Dedifferentiated amniotic fluid mesenchymal stem cell (primary cell): ENCODE results near the gene DCC.

Experiments used
- DNase-seq: peaks from one replicate; pipeline ENCODE4 v3.0.0-alpha.2; 2016; ENCODE audit errors: extremely low spot score

Gene DCC

GRCh38 chr18:52822160-52822559 is 482.2 kb downstream of the DCC start:
- no peak for DNase-seq

- DNase-seq = no peak
Measured at GRCh38 chr18:52824126-52824525, 484.1 kb downstream of the DCC start.

GRCh38 chr18:52826994-52827393 is 487.0 kb downstream of the DCC start:
- no peak for DNase-seq

GRCh38 chr18:52829320-52829719 is 489.3 kb downstream of the DCC start:
- DNase-seq = no peak

- no peak for DNase-seq
Measured at GRCh38 chr18:52829876-52830405, 489.9 kb downstream of the DCC start.

- no peak for DNase-seq
Measured at GRCh38 chr18:52844323-52844722, 504.3 kb downstream of the DCC start.

- no peak for DNase-seq
Measured at GRCh38 chr18:52845036-52845435, 505.0 kb downstream of the DCC start.

- DNase-seq = no peak
Measured at GRCh38 chr18:52850031-52850560, 510.1 kb downstream of the DCC start.

- DNase-seq = no peak
Measured at GRCh38 chr18:52861558-52861957, 521.6 kb downstream of the DCC start.

- no peak for DNase-seq
Measured at GRCh38 chr18:52869349-52869923, 529.4 kb downstream of the DCC start.

GRCh38 chr18:52869942-52870907 is 530.2 kb downstream of the DCC start:
- DNase-seq = no peak

GRCh38 chr18:52874774-52875173 is 534.8 kb downstream of the DCC start:
- no peak for DNase-seq

GRCh38 chr18:52875725-52876124 is 535.7 kb downstream of the DCC start:
- DNase-seq = no peak

GRCh38 chr18:52888014-52888413 is 548.0 kb downstream of the DCC start:
- DNase-seq = no peak

GRCh38 chr18:52894801-52895200 is 554.8 kb downstream of the DCC start:
- no peak for DNase-seq

GRCh38 chr18:52897611-52898484 is 557.9 kb downstream of the DCC start:
- no peak for DNase-seq

GRCh38 chr18:52898485-52899058 is 558.6 kb downstream of the DCC start:
- DNase-seq = no peak

- no peak for DNase-seq
Measured at GRCh38 chr18:52902188-52902587, 562.2 kb downstream of the DCC start.

GRCh38 chr18:52903857-52904256 is 563.9 kb downstream of the DCC start:
- no peak for DNase-seq

- DNase-seq = no peak
Measured at GRCh38 chr18:52907543-52908308, 567.7 kb downstream of the DCC start.

- DNase-seq = no peak
Measured at GRCh38 chr18:52914148-52914547, 574.2 kb downstream of the DCC start.
